ENCODE results near the gene PCED1B.

Gene PCED1B

GRCh38 chr12:47245623-47246022 is 166.2 kb downstream of the PCED1B start:
- DNase-seq (ENCODE audit: extremely low read depth, low read depth), result no peak
- no peak overlapping the region for H3K4me3 ChIP-seq (replicated peaks; ENCODE audit: low read depth, low read length)
- TF ChIP-seq CTCF (IDR thresholded peaks at IDR 0.05; ENCODE audit: low read depth, low read length, missing control alignments), result no peak

GRCh38 chr12:47247418-47247817 is 168.0 kb downstream of the PCED1B start:
- no peak for DNase-seq (ENCODE audit: extremely low read depth, low read depth)
- TF ChIP-seq CTCF (IDR thresholded peaks at IDR 0.05; ENCODE audit: low read depth, low read length, missing control alignments), result no peak
- H3K4me3 ChIP-seq (replicated peaks; ENCODE audit: low read depth, low read length), result no peak overlapping the region

- TF ChIP-seq CTCF (IDR thresholded peaks at IDR 0.05; ENCODE audit: low read depth, low read length, missing control alignments), result no peak
- no peak for DNase-seq (ENCODE audit: extremely low read depth, low read depth)
- no peak overlapping the region for H3K4me3 ChIP-seq (replicated peaks; ENCODE audit: low read depth, low read length)
These were observed 169.7 kb downstream of the PCED1B start for GRCh38 chr12:47249082-47249481.

- TF ChIP-seq CTCF (IDR thresholded peaks at IDR 0.05; ENCODE audit: low read depth, low read length, missing control alignments), result no peak
- H3K4me3 ChIP-seq (replicated peaks; ENCODE audit: low read depth, low read length), result no peak overlapping the region
- no peak for DNase-seq (ENCODE audit: extremely low read depth, low read depth)
These were observed 170.4 kb downstream of the PCED1B start for GRCh38 chr12:47249719-47250357.

- TF ChIP-seq CTCF (IDR thresholded peaks at IDR 0.05; ENCODE audit: low read depth, low read length, missing control alignments), result no peak
- no peak overlapping the region for H3K4me3 ChIP-seq (replicated peaks; ENCODE audit: low read depth, low read length)
- DNase-seq (ENCODE audit: extremely low read depth, low read depth), result no peak
These were observed 172.5 kb downstream of the PCED1B start for GRCh38 chr12:47251919-47252318.

GRCh38 chr12:47264951-47265350 is 185.5 kb downstream of the PCED1B start:
- no peak for TF ChIP-seq CTCF (IDR thresholded peaks at IDR 0.05; ENCODE audit: low read depth, low read length, missing control alignments)
- no peak for DNase-seq (ENCODE audit: extremely low read depth, low read depth)
- H3K4me3 ChIP-seq (replicated peaks; ENCODE audit: low read depth, low read length), result no peak overlapping the region

- TF ChIP-seq CTCF (IDR thresholded peaks at IDR 0.05; ENCODE audit: low read depth, low read length, missing control alignments), result no peak
- DNase-seq (ENCODE audit: extremely low read depth, low read depth), result no peak
- H3K4me3 ChIP-seq (replicated peaks; ENCODE audit: low read depth, low read length), result no peak overlapping the region
These were observed 186.0 kb downstream of the PCED1B start for GRCh38 chr12:47265391-47265790.

All from HFF-Myc (cell line).